HL-60 (cell line): ENCODE data around the gene CTTNBP2NL.

ENCODE experiments used
- DNase-seq, 2 experiments: peaks; one replicate each; pipeline ENCODE4 v3.0.0-alpha.2; 2010 to 2020; ENCODE audit warnings: low read depth in 1 of 2, low spot score in 1 of 2
- H3K27ac ChIP-seq: fragments of 250-450 bp; sonication (Bioruptor Pico); replicated peaks from 2 replicates; pipeline ENCODE4 v1.5.1; 2020; ENCODE audit warnings: mild to moderate bottlenecking, moderate library complexity
- H3K27me3 ChIP-seq: fragments of 250-450 bp; sonication (Bioruptor Pico); 2 replicates; pipeline ENCODE4 v1.5.1; 2021; ENCODE audit warnings: mild to moderate bottlenecking, moderate library complexity; ENCODE audit not compliant: insufficient read depth, poor library complexity, severe bottlenecking
- H3K4me3 ChIP-seq: replicated peaks from 2 replicates; pipeline ENCODE4 v1.5.1; 2011; ENCODE audit warnings: mild to moderate bottlenecking, control low read depth, low read length; ENCODE audit not compliant: insufficient read depth
- GABPA ChIP-seq: IDR thresholded peaks from 2 replicates; pipeline ENCODE4 v1.6.1; 2012; ENCODE audit warnings: low read depth
- POLR2AphosphoS5 ChIP-seq: IDR thresholded peaks from 2 replicates; pipeline ENCODE4 v1.6.1; 2012; ENCODE audit warnings: low read depth
- SPI1 ChIP-seq: IDR thresholded peaks from 2 replicates; pipeline ENCODE4 v1.6.1; 2012; ENCODE audit warnings: low read depth, mild to moderate bottlenecking, borderline replicate concordance
- TF ChIP-seq, protein P1 (sequence below): IDR thresholded peaks from one replicate; pipeline ENCODE4 v1.5.1; 2011; ENCODE audit warnings: low read length, control low read depth, inconsistent platforms; ENCODE audit not compliant: insufficient read depth
- TF ChIP-seq, protein P2 (sequence below): IDR thresholded peaks from 2 replicates; pipeline ENCODE4 v1.6.1; 2012; ENCODE audit warnings: low read depth; ENCODE audit not compliant: insufficient replicate concordance

CTTNBP2NL gene

DNA sequence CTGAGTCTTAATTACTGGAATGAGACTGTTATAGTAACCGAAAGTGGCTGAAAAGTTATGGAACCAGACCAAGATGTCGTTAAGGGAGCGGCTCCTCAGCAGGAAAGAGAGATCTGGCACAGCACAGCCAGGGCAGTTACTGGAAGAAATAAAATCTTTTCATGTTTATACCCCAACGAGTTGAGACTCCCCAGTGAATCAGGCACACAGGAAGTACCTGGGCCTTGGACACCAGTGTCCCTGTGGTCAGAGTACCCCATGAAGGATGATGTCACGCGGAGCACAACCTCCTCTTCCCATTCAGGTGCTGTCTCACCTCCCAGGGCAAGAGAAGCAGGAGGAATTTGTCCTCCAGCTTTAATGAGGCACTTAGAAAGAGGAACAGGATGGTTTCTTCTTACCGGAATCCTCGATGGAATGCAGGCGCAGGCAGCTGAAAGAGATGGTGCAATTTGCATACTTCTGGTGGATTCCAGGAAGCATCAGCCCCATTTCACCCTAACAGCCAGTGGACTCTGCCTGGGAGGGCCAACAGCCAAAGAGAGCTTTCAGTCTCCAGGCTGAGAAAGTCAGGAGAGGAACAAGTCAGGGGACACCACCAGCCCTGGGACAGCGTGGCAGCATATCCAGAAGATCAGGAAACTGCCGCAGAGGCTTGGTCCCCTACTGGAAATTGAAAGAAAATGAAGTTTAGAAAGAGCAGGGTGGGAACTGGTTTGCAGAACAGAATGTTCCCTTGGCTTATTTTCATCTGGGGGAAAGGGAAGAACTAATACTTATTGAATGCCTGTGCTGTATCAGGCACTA lies 35.9 kb upstream of the CTTNBP2NL start:
- Histone ChIP-seq H3K4me3 (no peak overlapping the region), H3K27ac (no peak overlapping the region), H3K27me3 (peaks cover 3% of the 10 kb centered on the region)
- DNase-seq: no peak
- TF ChIP-seq, protein P1, sequence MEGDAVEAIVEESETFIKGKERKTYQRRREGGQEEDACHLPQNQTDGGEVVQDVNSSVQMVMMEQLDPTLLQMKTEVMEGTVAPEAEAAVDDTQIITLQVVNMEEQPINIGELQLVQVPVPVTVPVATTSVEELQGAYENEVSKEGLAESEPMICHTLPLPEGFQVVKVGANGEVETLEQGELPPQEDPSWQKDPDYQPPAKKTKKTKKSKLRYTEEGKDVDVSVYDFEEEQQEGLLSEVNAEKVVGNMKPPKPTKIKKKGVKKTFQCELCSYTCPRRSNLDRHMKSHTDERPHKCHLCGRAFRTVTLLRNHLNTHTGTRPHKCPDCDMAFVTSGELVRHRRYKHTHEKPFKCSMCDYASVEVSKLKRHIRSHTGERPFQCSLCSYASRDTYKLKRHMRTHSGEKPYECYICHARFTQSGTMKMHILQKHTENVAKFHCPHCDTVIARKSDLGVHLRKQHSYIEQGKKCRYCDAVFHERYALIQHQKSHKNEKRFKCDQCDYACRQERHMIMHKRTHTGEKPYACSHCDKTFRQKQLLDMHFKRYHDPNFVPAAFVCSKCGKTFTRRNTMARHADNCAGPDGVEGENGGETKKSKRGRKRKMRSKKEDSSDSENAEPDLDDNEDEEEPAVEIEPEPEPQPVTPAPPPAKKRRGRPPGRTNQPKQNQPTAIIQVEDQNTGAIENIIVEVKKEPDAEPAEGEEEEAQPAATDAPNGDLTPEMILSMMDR: no peak
- no peak; the same call in 1 of the 2 replicates for TF ChIP-seq SPI1
- TF ChIP-seq, protein P2, sequence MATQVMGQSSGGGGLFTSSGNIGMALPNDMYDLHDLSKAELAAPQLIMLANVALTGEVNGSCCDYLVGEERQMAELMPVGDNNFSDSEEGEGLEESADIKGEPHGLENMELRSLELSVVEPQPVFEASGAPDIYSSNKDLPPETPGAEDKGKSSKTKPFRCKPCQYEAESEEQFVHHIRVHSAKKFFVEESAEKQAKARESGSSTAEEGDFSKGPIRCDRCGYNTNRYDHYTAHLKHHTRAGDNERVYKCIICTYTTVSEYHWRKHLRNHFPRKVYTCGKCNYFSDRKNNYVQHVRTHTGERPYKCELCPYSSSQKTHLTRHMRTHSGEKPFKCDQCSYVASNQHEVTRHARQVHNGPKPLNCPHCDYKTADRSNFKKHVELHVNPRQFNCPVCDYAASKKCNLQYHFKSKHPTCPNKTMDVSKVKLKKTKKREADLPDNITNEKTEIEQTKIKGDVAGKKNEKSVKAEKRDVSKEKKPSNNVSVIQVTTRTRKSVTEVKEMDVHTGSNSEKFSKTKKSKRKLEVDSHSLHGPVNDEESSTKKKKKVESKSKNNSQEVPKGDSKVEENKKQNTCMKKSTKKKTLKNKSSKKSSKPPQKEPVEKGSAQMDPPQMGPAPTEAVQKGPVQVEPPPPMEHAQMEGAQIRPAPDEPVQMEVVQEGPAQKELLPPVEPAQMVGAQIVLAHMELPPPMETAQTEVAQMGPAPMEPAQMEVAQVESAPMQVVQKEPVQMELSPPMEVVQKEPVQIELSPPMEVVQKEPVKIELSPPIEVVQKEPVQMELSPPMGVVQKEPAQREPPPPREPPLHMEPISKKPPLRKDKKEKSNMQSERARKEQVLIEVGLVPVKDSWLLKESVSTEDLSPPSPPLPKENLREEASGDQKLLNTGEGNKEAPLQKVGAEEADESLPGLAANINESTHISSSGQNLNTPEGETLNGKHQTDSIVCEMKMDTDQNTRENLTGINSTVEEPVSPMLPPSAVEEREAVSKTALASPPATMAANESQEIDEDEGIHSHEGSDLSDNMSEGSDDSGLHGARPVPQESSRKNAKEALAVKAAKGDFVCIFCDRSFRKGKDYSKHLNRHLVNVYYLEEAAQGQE: no peak
- no peak for TF ChIP-seq POLR2AphosphoS5

DNA sequence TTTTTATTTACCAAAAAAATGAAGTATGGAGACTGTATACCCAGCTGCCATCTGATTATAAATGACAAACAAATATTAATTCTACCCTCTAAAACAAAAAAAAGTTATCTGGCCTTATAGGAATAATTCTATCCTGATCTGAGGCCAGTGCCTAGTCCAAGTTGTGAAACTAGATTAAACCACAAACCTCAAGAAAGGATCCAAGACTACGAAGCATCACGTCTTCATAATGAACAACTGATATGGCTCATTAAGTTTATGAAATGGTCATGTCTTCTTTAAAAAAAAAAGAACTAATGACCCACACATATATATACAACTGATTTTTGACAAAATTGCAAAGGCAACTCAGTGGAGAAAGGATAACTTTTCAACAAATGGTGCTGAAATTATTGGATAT lies 32.4 kb upstream of the CTTNBP2NL start:
- Histone ChIP-seq H3K4me3 (no peak overlapping the region), H3K27me3 (peaks cover 3% of the 10 kb centered on the region), H3K27ac (no peak overlapping the region)
- TF ChIP-seq, protein P2: no peak
- TF ChIP-seq SPI1 (no peak), GABPA (no peak), POLR2AphosphoS5 (no peak)
- TF ChIP-seq, protein P1: no peak
- no peak for DNase-seq

DNA sequence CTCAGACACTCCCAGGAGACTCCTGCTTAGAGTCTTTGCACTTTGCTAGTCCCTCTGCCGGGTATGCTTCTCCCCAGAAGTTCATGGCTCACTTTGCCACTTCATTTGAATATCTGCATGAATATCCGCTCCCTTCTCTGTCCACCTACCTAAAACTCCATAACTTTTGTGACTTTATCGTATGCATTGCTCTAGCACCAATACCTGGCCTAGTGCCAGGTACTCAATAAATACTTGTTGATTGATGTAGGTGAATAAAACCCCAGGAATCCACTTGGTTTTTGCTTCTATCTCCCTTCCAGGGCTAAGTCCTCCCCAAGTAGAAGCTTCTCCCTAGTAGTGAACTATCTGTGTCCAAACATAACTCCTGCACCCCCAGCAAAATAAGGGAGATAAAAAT lies 27.8 kb upstream of the CTTNBP2NL start:
- Histone ChIP-seq H3K27ac (no peak overlapping the region), H3K27me3 (no peaks in the 10 kb centered on the region), H3K4me3 (no peak overlapping the region)
- TF ChIP-seq, protein P2: no peak
- TF ChIP-seq POLR2AphosphoS5 (no peak), GABPA (no peak), SPI1 (no peak)
- TF ChIP-seq, protein P1: no peak
- no peak for DNase-seq
